Pancreas (tissue), 10 donors: ENCODE results near the gene IFT43. TPM values are rescaled to one million over a fixed set of nuclear protein-coding genes. Genes with fewer than 3 reads are reported as not detected.

Source experiments
- ATAC-seq, 4 donors: fragments of 200-7000 bp; cut with Tn5 transposase; one replicate each; pipeline versions ENCODE4 v1.8.0 to v1.9.1; 2020; ENCODE audit warnings: mild to moderate bottlenecking in 4 of 4, moderate library complexity in 4 of 4
- DNase-seq, 6 donors: peaks; one replicate each; pipeline ENCODE4 v3.0.0-alpha.2; 2020
- FAIRE-seq: peaks from 2 replicates; lab custom pipeline; 2012; peaks lifted over from hg19 to GRCh38; lab: Jason Lieb, UNC
- H3K27ac ChIP-seq, 4 donors: fragments of 200-600 bp; sonication (generic); 1 replicate in 3 of 4; 2 replicates in 1 of 4; pipeline versions ENCODE4 v1.5.0 to v1.8.0; 2020
- H3K27me3 ChIP-seq, 4 donors: fragments of 200-600 bp; one replicate each; pipeline ENCODE4 v1.8.0; 2021
- H3K36me3 ChIP-seq, 3 donors: fragments of 200-600 bp; sonication (generic) in 1 of 3; one replicate each; pipeline versions ENCODE4 v1.5.0 to v1.8.0; 2020 to 2021
- H3K4me1 ChIP-seq, 3 donors: fragments of 200-600 bp; one replicate each; pipeline ENCODE4 v1.8.0; 2021
- H3K4me3 ChIP-seq, 4 donors: fragments of 200-600 bp; sonication (generic) in 2 of 4; one replicate each; pipeline versions ENCODE4 v1.5.0 to v1.8.0; 2020 to 2021
- H3K9me3 ChIP-seq, 4 donors: fragments of 200-600 bp; one replicate each; pipeline ENCODE4 v1.8.0; 2021
- WGBS, 2 donors: extraction: QIAGEN DNeasy Blood & Tissue Kit; methylation state at CpG; one replicate each; pipeline ENCODE4 v1.1.7; 2013; 5-methylcytosine and 5-hydroxymethylcytosine counted together
- intact Hi-C, 3 donors: fragments of 100-400 bp; cut with DNase I; formaldehyde crosslinking; loops; one replicate each; pipeline versions ENCODE4 v1.11.1 to v1.14.2; 2022
- polyA plus RNA-seq, 2 donors: library from polyadenylated mRNA; stranded (reverse); fragments of 200-250 nt; gene quantifications; one replicate each; pipeline ENCODE4 v1.2.3, GENCODE V29; 2013
- total RNA-seq, 6 donors: library from RNA; stranded (reverse); fragmentation: NEBNext Ultra II Directional in 4 of 6; extraction: Animal tissue kit (Norgen Biotek cat#: 25700) in 4 of 6; gene quantifications; one replicate each; pipeline versions ENCODE4 v1.2.1 to v1.2.4, GENCODE V29; 2021 to 2023
- TF ChIP-seq, protein P1 (sequence below), 4 donors: fragments of 200-600 bp; sonication (generic) in 3 of 4; IDR thresholded peaks; one replicate each; pipeline versions ENCODE4 v1.5.0 to v1.8.0; 2021; ENCODE audit warnings: antibody characterized with exemption in 4 of 4
- donor health status: healthy with polysubstance abuse.
- donor health status: DM: no; HTN: no; CAD: no; lungs with moderate emphysema.
- donor health status: DM: no; HTN: no; CAD: no.
- donor health status: control.
- donor health status: control.
- donor health status: Bipolar disorder and iron deficiency.
- donor health status: DM: yes; HTN: yes; CAD: no.
- donor health status: DM: no; HTN: no; CAD: no.
- donor health status: DM: no; HTN: no; CAD: no.
- donor health status: DM: yes; HTN: yes; CAD: no.

IFT43 gene
- total and polyA plus RNA-seq, 8 donors: 11.4 to 46.3 (median 16.5) TPM

DNA sequence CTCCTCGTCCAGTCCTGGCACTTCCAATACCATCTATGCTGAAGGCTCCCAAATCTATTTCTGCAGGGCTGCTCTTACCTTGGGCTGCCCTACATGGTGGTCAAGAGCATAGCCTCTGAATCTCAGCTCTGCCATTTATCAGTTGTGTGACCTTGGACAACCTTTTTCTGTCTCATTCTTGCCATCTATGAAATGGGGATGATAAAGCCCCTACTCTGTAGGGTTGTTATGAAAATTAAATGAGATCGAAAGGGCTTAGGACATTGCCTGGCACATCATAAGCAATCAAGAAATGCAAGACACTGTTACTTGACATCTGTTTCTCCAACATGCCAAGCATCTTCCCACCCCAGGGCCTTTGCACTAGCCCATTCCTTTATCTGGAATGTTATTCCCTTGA, 120.6 kb downstream of the IFT43 start:
- intact Hi-C loops: no loop called here
- WGBS, 2 donors: 62 to 80% methylated on average over 2 of the region's 2 CpGs
- ATAC-seq (no peak), FAIRE-seq (no peak), DNase-seq (no peak)
- no peak overlapping the region for H3K27ac ChIP-seq
- no peaks in the 10 kb centered on the region for H3K36me3 ChIP-seq
- H3K4me3 ChIP-seq: no peak overlapping the region
- H3K27me3 ChIP-seq: no peaks in the 10 kb centered on the region
- H3K4me1 ChIP-seq: no peaks in the 10 kb centered on the region
- TF ChIP-seq, protein P1, sequence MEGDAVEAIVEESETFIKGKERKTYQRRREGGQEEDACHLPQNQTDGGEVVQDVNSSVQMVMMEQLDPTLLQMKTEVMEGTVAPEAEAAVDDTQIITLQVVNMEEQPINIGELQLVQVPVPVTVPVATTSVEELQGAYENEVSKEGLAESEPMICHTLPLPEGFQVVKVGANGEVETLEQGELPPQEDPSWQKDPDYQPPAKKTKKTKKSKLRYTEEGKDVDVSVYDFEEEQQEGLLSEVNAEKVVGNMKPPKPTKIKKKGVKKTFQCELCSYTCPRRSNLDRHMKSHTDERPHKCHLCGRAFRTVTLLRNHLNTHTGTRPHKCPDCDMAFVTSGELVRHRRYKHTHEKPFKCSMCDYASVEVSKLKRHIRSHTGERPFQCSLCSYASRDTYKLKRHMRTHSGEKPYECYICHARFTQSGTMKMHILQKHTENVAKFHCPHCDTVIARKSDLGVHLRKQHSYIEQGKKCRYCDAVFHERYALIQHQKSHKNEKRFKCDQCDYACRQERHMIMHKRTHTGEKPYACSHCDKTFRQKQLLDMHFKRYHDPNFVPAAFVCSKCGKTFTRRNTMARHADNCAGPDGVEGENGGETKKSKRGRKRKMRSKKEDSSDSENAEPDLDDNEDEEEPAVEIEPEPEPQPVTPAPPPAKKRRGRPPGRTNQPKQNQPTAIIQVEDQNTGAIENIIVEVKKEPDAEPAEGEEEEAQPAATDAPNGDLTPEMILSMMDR (IDR thresholded peaks at IDR 0.05): no peak
- H3K9me3 ChIP-seq: no peaks in the 10 kb centered on the region

DNA sequence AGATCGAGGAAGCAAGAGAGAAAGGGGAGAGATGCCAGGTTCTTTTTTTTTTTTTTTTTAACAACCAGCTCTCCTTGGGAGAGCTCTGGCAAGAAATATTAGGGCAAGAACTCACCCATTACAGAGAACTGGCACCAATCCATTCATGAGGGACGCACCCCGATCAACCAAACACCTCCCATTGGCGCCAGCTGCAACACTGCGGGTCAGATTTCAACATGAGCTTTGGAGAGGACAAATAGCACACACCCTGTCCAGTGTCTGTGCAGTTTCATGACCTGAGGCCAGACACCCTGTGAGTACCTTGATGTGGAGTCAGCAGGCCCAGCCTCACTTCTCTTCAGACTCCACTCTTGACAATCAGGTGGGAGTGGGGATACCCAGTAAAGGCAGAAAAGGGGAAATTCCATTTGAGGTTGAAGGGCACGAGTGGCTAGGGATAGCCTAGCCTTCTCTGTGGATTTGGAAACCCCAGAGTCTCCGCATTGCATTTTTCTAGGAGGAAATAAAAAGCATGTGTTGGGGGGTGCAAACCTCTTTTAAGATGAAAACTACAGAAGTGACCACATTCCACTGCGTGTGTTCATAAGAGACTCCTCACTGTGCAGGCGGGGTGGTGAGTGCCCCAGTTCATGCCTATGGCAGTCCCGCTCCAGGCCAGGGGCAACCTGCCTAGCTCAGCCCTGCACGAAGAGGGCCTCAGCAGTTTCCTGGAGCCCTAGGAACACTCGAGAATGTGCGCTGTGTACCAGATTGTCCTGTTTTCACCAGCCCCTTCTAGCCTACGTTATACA, 123.7 kb downstream of the IFT43 start:
- H3K9me3 ChIP-seq: no peaks in the 10 kb centered on the region
- H3K4me3 ChIP-seq: no peak overlapping the region
- H3K27ac ChIP-seq: no peak overlapping the region
- intact Hi-C loops: no loop called here
- H3K27me3 ChIP-seq: no peaks in the 10 kb centered on the region
- H3K4me1 ChIP-seq: no peaks in the 10 kb centered on the region
- TF ChIP-seq, protein P1 (IDR thresholded peaks at IDR 0.05): no peak
- DNase-seq (no peak), ATAC-seq (no peak), FAIRE-seq (no peak)
- no peaks in the 10 kb centered on the region for H3K36me3 ChIP-seq
- 71 to 81% methylated on average over 14 of the region's 14 CpGs for WGBS, 2 donors

DNA sequence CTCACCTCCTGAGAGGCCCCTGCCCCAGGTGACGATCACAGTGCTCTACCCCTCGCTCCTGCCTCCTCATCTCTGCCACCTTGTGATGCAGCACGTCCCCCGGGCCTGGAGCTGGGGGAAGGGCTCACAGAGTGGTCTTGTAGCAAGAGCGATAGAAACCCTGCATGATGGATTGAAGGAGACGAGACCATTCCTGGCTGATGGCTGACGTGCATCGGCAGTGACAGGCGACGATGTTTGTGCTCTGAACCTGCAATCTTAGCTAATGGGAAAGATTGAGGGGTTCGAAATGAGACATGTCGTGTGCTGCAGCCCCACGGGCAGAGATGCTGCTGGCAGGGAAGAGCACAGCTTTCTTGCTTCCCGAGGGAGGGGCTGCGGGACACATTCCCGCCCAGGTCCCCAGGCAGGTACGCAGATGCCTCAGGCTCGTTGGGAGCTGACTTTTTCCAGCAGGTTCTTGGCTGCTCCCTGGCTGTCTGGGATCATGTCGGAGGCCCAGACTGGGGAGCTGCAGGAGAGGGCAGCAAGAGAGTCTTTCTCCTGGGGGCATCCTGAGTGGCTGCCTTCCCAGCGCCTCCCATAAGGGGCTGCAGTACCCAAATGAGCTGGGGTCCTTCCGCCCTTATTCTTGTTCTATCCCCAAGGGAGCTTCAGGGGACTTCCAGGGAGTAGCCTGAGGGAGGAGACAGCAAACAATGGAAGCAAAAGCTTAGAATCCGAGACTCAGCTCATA, 127.5 kb downstream of the IFT43 start:
- Histone ChIP-seq H3K4me1 (no peaks in the 10 kb centered on the region), H3K9me3 (no peaks in the 10 kb centered on the region), H3K4me3 (no peak overlapping the region), H3K36me3 (no peaks in the 10 kb centered on the region), H3K27me3 (no peaks in the 10 kb centered on the region), H3K27ac (no peak overlapping the region)
- 45 to 49% methylated on average over 22 of the region's 22 CpGs for WGBS, 2 donors
- TF ChIP-seq, protein P1 (IDR thresholded peaks at IDR 0.05): no peak
- DNase-seq: no peak
- no peak for ATAC-seq
- intact Hi-C loops: no loop called here
- no peak for FAIRE-seq

DNA sequence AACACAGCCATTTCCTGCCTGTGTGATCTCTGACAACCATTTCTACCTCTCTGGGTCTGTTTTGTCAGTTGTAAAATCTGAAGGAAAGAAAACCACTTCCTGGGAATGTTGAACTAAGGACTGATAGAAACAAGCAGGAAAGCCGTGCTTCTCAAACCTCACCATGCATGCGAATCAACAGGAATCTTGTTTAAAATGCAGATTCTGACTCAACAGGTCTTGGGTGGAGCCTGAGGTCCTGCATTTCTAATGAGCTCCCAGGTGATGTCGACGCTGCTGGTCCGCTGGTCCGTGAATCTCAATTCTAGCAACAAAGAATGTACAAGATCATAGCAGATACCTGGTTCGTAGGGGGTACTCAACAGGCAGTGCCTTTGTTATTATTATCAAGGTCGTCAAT, 128.1 kb downstream of the IFT43 start:
- intact Hi-C loops: no loop called here
- no peaks in the 10 kb centered on the region for H3K36me3 ChIP-seq
- 32 to 35% methylated on average over 8 of the region's 8 CpGs for WGBS, 2 donors
- H3K9me3 ChIP-seq: no peaks in the 10 kb centered on the region
- DNase-seq (no peak), ATAC-seq (no peak), FAIRE-seq (no peak)
- no peaks in the 10 kb centered on the region for H3K4me1 ChIP-seq
- H3K27ac ChIP-seq: no peak overlapping the region
- TF ChIP-seq, protein P1 (IDR thresholded peaks at IDR 0.05): no peak
- H3K4me3 ChIP-seq: no peak overlapping the region
- H3K27me3 ChIP-seq: no peaks in the 10 kb centered on the region

DNA sequence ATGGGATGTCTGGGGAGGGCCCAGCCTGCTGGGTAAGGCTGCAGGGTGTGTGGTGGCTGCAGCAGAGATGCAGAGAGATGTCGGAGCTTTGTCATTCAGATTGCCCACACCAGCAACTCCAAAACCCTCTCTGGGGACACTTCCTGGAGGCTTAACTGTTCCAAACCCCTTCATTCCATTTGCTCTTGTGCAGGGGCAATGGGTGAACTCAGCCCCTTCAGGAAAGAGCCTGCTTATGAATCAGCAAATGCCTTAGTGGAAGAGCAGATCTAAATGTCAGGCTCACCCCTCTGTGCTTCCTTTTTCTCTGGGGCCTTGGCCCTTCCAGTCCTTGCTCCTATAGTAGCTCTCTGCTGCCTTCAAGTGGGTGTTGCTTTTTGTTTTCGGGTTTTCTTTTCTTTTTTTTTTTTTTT, 129.5 kb downstream of the IFT43 start:
- Histone ChIP-seq H3K9me3 (no peaks in the 10 kb centered on the region), H3K27me3 (no peaks in the 10 kb centered on the region), H3K4me1 (no peaks in the 10 kb centered on the region), H3K36me3 (no peaks in the 10 kb centered on the region), H3K4me3 (no peak overlapping the region), H3K27ac (no peak overlapping the region)
- FAIRE-seq (no peak), DNase-seq (no peak), ATAC-seq (no peak)
- intact Hi-C loops: no loop called here
- TF ChIP-seq, protein P1 (IDR thresholded peaks at IDR 0.05): no peak
- 64 to 79% methylated on average over 2 of the region's 2 CpGs for WGBS, 2 donors
